NCI-H82 (cell line): ENCODE data around the gene DPF3.
"Not testable (repeated sequence)": the region's sequence is repeated elsewhere in the genome, so short reads cannot be mapped to it uniquely, and the experiment has no call there.

ENCODE experiments used
- DNase-seq: peaks from one replicate; lab custom pipeline; 2025; lab: John Stamatoyannopoulos, UW

The DPF3 gene

DNA sequence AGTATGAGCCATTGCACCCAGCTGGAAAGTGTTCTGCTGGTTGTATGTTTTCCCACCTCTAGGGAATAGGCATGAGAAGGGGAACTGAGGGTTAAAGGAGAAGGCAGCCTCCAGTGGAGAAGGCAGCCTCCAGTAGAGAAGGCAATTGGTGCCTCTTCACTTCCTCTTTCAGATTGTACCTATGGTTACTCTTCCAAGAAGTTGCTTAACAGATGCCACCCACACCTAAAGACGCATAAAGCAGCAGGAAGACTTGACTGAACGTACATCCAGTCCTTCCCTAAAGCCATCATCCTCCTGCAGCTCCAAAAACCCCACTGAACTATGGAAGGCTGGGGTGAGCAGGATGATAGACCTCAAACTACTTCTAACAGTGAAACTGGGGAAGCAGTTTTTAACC, 13.1 kb downstream of the DPF3 start:
- DNase-seq: no peak

DNA sequence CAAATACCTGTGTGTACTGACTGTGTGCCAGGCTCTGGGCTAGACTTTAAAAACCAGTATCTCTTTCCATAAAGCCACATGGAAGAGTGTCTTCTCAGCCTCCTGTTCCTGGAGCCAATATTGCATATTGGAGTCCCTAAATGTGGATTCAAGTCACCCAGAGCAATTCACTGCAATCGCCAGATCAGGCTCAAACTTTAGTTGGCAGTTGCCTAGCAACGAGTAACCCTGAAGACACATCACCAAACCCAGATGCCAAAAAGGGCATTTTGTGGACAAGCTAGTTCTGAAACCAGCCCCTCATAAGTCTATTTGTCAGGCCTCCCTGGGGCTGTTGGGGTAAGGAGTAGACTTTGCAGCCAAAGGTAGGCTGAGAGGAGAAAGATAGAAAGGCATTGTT, 13.7 kb downstream of the DPF3 start:
- no peak for DNase-seq

DNA sequence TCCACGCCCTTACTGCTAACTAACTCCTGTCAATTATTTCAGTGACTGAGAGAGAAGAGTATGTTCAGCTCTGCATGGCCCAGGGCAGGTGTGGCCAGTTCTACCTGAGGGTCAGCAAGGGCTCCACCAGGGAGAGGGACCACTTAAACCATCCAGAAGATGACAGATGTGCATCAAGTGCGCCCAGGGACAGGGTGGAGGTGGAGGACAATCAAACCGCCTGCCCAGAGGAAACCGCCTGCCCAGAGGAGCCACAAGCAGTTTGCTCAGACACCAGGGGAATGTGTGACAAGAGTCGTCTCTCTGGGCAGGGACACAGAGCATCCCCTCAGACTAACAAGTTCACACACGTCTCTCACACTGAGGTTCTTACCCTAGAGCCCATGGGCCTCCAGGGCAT, 14.5 kb downstream of the DPF3 start:
- no peak for DNase-seq

DNA sequence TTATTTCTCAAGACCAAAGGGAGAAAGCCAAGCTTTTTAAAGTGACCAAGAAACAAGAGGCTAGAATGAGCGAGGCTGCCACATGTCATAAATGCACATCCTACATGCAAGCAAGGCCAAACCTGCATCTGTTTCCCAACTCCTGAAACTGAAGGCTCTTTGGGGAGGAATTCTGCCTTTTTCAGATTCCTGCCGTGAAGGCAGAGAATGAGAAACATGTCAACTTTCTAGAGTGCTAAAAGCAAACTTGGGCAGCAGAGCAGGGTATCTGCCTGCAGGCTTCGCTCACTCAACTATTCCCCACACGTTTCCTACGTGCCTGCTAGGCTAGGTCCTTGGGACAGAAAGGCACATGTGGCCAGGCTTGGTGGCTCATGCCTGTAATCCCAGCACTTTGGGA, 15.2 kb downstream of the DPF3 start:
- no peak for DNase-seq

DNA sequence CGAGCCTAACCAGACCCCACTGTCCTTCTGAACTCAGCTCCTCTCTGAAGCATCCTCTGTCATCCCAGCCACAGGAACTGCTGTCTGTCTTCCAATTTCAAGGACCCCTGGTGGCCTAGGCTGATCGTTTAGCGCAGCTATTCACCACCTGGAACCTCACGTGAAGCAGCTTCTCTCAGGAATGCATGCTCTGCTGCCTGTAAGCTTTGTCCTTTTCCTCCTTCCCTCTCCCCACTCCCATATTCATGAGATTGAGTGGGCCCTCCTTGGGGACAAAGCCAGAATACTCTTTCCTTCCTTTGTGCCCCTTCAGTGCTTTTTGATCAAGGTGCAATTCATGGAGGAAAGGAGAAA, 17.2 kb downstream of the DPF3 start:
- no peak for DNase-seq

DNA sequence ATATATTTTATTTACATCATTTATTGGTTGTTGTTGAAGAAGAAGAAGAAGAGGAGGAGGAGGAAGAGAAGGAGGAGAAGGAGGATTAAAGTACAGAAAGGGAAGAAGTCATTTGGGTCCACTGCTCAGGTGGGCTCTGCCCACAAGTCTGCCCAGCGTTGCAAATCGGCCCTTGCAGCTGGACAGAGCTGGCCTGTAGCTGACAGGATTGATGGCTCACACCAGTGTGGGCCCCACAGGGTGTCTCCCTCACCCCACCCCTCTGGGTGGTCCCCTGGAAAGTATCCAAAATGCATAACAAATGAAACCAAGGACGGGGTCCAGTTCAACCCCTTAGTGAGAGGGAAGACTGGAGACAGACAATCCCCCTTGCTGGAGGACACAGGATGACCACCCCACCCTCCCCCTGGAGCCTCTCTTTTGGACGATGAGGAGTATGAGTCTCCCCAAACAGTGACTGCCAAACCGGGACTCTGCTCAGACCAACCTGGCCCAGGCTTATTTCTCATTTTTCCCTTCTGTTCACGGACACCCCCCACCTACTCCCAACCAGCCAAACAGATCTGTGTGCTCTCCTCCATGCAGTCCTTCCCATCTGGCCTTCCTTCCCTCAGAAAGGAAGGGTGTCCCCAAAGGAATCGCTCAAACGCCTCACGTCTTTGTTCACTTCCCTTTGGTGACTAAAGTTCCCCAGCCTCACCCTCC, 17.7 kb downstream of the DPF3 start:
- no peak for DNase-seq

DNA sequence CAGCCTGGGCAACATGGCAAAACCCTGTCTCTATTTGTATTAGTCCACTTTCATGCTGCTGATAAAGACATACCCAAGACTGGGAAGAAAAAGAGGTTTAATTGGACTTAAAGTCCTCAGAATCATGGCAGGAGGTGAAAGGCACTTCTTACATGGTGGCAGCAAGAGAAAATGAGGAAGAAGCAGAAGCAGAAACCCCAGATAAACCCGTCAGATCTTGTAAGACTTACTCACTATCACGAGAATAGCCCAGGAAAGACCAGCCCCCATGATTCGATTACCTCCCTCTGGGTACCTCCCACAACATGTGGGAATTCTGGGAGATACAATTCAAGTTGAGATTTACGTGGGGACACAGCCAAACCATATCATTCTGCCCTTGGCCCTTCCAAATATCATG, 23.0 kb downstream of the DPF3 start:
- DNase-seq: not testable (repeated sequence)

DNA sequence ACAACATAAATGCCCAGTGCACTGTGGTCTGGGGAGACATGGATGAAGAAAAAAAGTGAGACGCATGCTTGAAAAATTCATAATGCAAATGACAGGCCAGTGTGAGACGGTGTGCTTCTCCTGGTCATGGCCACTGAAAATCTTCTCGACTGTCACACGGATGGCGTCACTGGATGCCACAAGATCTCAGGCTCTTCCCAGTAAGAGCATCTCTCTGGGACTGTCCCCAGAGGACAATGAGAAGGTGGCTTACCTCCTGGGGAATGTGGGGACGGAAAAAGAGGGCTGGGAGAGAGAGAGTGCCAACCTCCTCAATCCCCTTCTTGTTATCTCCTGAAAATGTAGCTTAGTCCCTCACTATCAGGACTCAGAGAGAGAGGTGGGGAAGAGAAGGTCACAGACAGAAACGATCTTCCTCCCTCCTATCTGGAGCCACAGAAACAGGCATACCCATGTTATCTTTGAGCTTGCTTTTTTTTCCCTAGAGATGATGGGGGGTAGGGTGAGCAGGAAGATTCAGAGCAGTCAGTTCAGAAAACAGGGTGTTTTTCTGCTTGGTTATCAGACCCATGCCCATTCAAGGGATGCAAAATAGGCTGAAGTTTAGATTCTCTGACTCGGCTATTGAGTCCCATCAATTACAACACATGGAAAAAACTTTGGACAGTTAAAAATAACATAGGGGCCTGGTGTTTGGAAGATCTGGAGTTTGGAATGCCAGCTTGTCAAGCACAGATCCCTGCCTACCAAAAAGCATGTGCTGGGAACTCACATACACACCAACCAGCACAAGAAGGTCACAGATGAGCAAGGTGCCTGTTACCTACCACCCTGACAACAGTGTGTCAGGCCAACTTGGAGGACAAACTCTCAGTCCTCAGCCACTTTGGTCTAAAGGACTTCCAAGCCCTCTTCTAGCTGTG, 24.2 kb downstream of the DPF3 start:
- no peak for DNase-seq

DNA sequence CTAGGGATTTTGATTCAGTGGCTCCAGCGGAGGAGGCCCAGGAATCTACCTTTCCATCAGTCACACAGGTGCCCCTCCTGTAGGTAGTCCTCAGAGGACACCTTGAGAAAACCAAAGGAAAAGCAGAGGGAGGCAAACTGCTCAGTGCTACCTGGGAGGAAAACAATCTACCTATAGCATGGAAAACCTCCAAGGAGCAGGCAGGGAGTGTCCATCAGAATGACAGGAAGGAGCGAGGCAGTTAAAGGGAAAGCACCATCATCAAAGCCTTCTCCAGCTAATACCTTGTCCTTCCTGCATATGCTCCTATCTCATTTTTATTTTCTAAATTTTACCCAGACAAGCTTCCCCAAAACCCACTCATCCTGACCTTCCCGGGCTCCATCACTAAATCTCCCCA, 25.4 kb downstream of the DPF3 start:
- DNase-seq: no peak

DNA sequence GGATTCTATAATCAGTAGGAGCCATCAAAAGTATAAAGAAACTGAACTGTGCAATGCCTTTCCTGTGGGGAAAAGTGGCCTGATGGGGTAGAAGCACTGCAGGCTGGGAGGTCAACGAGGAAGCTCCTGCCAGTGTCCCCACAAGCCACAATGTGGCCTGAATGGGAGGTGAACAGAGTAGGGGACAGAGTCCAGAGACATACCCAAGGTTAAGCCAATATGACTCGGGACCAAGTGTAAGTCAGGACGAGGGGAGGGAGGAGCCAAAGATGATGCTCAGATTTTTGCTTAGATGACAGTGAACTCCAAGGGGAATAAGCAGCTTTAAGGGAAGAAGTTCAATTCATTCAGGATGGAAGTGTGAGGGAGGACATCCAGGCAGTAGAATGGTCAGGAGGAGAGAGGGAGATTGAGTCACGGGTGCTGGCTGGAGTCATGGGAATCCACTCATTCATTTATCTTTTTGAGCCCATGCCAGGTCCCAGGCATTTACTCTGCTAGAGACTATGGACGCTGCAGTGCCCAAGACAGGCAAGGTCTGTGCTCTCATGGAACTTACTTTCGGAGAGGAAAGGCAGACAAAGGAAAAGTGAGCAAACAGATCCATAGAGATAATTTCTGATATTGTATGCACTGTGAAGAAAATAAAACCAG, 29.1 kb downstream of the DPF3 start:
- no peak for DNase-seq

DNA sequence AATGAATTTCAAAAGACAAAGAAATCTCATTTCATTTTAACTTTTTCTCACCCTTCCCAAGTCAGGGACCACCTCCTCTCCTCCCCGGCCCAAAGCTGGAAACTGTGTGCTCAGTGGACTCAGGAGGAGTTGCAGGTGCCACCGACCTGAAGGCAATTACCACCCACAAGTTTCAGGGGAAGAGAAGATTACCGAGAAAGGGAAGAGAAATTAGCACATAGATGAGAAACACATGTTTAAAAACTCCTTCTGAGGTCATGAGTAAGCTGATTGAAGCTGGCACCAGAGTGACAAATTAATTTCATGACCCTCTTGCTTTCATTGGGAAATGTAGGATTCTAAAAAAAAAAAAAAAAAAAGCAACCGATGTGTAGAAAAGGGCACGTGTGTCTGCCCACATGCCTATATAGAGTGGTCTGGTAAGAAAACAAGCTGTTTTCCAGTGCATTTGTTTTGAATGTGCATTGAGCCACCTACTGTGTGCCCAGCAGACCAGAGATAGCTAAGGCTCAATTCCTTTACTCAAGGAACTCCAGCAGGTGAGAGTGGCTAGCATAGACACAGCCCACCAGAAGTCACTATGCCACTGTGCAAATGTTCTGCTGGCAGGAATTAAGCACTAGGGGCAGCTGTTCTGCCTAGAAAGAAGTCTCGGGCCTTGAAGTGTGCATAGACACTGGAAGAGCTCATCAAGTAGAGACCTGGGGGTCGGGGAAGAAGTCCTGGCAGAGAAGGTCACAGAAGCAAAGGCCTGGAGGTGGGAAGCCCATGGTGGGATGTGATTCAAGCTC, 30.5 kb downstream of the DPF3 start:
- DNase-seq: no peak

DNA sequence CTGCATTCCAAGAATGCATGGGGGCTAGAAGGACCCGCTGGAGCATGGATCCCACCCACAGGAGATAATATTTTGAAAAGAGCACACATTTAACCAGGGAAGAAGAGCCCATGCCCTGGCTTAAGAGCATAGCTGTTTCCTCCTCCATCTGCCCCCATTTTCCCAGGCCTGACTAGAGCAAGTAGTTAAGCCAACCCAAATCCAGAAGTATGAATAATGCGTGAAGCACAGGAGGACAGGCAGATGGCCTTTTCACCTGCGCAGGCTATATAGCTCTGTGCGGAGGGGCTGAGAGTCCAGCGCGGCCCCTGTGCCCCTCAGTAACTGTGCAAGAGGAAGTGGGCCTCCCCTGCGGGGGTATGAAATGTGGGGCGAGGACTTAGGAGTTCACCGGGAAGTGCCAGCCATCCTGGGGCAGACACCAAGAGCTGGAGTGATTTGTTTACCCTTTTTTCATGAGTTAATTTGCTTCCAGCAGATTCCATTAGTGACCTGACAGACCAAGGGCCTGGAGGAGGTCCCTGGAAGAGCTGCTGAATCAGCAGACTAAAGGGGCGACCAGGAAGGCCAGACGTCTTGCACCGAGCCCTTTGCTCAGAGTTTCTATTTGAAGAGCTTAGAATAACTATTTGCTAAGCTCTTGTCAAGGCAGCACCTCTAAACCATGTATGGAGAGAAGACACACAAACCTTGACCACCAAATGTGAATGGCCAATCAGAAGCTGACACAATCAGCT, 37.2 kb downstream of the DPF3 start:
- no peak for DNase-seq

DNA sequence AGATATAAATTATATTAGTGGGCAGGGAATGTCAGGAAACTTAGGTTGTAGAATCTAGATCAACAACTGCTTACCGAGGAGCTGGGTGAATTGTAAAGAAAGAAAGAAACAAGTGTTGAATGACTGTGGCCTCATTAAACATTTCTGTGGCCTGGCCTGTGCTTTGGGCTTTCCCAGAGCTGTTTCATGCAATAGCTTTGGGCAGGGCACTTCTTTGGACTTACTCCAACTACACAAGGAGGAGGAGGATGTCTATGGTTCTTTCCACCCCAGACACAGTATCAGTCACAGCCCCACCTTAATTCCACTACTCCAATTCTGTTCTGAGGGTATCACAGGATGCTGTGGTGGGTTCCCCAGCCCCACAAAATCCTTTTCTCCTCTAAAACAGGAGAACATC, 38.0 kb downstream of the DPF3 start:
- DNase-seq: no peak

DNA sequence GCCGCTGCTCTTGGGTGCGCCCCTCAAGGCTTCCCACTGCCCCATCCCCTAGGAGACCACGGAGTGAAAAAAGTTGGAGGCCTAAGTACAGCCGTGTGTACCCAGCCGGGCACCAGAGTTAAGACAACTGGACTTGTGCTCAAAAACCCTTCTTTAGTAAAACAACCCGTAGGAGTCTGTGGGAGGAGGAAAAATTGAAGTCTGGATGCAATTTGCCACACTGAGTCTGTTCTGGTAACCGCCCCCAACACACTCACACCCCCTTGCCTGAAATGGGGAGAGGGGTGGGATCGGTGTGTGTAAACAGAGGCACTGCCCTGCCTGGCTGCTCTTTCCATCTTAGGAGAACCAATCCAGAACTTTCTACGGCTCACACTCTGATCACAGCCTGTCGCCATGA, 41.7 kb downstream of the DPF3 start:
- no peak for DNase-seq

DNA sequence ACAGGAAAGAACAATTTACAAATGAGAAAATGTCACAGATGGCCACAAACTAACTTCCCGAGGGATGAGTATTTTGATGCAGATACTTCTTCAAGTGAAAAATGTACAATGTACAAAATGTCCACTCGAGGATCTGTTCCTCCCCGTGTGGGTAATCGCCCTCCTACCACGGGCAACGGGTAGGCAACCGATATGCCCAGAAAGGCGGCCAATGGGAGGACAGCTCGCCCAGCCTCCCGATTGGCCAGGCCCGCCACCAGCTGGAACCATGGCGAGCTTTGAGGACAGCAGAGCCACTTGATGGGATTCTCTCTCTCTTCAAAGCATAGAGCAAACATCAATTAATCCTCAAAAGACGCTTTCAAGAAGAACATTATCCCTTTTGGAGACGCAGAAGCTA, 42.3 kb downstream of the DPF3 start:
- no peak for DNase-seq

DNA sequence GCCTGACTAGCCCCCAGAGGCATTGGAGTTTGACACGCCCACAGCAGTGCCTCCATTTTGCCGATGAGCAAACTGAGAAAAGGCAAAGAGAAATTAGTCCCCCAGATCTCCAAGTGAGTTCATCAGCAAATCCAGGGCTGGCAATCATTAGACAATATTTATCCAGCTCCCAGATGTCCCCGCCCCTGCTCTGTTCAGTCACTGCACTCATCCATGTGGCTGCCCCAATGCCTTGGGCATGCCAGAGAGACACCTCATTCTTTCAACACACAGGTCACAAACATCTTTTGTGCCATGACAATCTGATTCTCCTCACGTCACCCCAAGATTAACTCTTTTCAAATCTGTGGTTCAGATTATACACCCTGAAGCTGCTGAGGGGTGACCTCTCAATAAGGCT, 43.5 kb downstream of the DPF3 start:
- no peak for DNase-seq

DNA sequence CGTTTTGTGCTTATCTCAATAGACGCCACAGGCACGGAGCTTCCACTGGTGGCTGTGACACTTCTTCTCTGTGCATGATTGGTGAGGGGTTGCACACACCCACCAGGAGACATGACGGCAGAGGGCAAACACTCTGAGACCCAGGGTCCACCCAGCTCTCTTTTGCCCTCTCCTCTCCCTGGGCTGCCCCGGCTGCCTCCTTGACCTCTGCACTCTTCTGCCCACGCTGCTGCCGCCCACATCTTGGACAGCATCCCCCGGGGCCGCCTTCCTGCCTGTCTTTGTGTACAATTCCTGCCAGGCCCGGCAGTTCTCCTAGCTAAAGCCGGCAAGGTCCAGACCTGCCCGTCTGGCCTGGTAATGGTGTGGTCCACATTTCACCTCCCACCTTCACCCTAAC, 44.7 kb downstream of the DPF3 start:
- no peak for DNase-seq

DNA sequence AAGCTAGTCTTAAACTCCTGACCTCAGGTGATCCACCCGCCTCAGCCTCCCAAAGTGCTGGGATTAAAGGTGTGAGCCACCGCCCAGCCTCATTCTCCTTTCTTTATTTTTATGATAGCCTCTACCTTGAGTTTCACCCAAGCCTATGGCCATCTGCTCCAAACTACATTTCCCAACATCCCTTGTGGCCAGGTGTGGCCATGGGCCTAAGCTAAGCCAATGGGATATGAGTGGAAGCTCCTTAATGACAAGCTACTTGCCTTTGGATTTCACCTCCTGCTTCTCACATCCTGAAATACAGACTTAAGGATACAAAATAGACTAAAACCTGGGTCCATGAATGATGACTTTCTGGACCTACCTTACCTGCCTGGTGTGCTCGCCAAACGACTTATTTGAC, 46.2 kb downstream of the DPF3 start:
- peak; percentile 22 for DNase-seq

DNA sequence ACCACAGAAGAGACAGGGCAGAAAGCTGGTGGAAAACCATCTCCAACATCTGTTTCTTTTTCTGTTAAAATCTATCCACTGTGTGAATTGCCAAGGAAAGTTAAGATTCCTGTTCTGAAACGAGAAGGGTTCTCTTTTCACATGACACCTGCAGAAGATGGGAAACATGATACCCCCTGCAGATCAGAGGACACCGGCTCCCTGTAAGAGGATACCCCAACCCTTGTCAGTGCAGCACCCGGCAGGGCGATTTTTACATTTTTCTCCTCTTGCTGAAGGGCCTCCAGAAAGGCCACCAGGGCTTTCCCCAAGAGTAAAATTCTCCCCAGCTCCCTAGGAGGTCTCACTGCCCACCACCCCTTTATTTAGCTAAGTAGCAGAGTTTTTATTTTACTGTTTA, 48.2 kb downstream of the DPF3 start:
- no peak for DNase-seq

DNA sequence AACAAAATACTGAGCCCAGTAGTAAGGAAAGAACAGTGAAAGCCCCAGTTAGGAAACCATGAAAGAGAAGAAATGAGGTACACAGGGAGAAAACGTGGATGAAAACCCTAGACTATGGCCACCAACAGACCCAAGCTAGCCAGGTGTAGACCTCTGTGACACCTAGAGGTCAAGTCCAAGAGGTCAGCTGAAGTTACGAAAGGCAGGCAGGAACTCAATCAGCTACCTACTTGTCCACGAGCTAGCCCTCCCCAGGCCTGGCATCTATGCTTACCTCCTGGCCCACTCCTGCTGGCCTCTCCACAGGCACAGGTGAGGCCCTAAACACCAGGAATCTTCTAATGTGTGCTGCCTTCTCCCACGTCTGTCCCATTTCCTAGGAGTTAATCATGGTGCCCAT, 48.7 kb downstream of the DPF3 start:
- DNase-seq: no peak

DNA sequence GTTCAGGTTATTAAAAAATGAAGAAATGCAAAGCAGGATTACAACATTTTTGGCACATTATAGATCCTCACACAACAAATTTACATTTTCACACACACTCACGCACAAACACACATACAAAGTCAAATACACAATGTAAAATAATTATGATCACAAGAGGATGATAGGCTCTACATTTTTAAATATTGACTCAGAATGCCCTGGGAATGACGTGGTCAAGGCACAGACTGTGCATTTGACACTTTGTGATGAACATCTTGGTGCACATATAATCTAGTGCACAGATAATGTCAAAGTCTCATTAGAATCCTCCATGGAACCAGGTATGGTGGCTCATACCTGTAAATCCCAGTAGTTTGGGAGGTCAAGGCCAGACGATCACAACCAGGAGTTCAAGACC, 49.4 kb downstream of the DPF3 start:
- no peak for DNase-seq
